Measurements from ENCODE around the gene CCDC88C.
A peak's percentile ranks its signal among the peaks of the same experiment; 100 is the strongest.
"Not testable (repeated sequence)": the region's sequence is repeated elsewhere in the genome, so short reads cannot be mapped to it uniquely, and the experiment has no call there.

CCDC88C gene

GRCh38 chr14:91284791-91285548, 132.7 kb downstream of the CCDC88C start:
- no peak for FAIRE-seq

- FAIRE-seq = peak; percentile 43
These were observed 133.4 kb downstream of the CCDC88C start for GRCh38 chr14:91284146-91284790.

- peak; percentile 4 for FAIRE-seq
These were observed 134.0 kb downstream of the CCDC88C start for GRCh38 chr14:91283666-91284065.

GRCh38 chr14:91282954-91283645, 134.5 kb downstream of the CCDC88C start:
- no peak for FAIRE-seq

GRCh38 chr14:91281346-91281745, 136.3 kb downstream of the CCDC88C start:
- no peak for FAIRE-seq

- FAIRE-seq = no peak
These were observed 137.5 kb downstream of the CCDC88C start for GRCh38 chr14:91280129-91280528.

- FAIRE-seq = no peak
These were observed 138.3 kb downstream of the CCDC88C start for GRCh38 chr14:91279354-91279753.

- no peak for FAIRE-seq
These were observed 139.3 kb downstream of the CCDC88C start for GRCh38 chr14:91278383-91278715.

GRCh38 chr14:91277546-91278382, 139.9 kb downstream of the CCDC88C start:
- no peak for FAIRE-seq

GRCh38 chr14:91274796-91275195, 142.8 kb downstream of the CCDC88C start:
- no peak for FAIRE-seq

GRCh38 chr14:91273885-91274273, 143.7 kb downstream of the CCDC88C start:
- FAIRE-seq = no peak

GRCh38 chr14:91273273-91273884, 144.2 kb downstream of the CCDC88C start:
- no peak for FAIRE-seq

- no peak for FAIRE-seq
These were observed 145.0 kb downstream of the CCDC88C start for GRCh38 chr14:91272341-91273272.

- FAIRE-seq = no peak
These were observed 146.0 kb downstream of the CCDC88C start for GRCh38 chr14:91271639-91272038.

GRCh38 chr14:91270619-91271018, 147.0 kb downstream of the CCDC88C start:
- no peak for FAIRE-seq

GRCh38 chr14:91270188-91270587, 147.4 kb downstream of the CCDC88C start:
- no peak for FAIRE-seq

- no peak for FAIRE-seq
These were observed 148.3 kb downstream of the CCDC88C start for GRCh38 chr14:91269076-91269991.

- no peak for FAIRE-seq
These were observed 149.6 kb downstream of the CCDC88C start for GRCh38 chr14:91267965-91268437.

- FAIRE-seq = not testable (repeated sequence)
These were observed 151.3 kb downstream of the CCDC88C start for GRCh38 chr14:91266276-91266675.

GRCh38 chr14:91265404-91265803, 152.2 kb downstream of the CCDC88C start:
- no peak for FAIRE-seq

Measured in endometrium (tissue), 2 donors.